ENCODE results near the gene YPEL3.

YPEL3 gene

DNA sequence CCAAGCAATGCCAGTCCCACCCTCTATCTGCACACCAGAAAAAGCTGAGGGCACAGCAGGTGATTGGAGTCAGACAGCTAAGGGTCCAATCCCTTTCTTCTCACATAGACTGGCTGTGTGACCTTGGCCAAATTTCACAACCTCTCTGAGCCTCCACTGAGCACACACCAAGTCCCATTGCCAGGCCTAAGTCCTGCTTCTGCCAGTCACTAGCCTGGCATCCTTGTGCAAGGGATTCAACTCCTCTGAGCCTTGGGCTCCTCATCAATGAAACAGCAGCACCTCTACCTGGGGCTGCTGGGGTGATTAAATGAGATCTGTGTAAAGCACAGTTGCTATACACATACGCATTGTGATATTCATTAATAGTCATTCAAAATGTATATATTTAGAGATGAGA lies 49.4 kb downstream of the YPEL3 start:
- H3K4me1 ChIP-seq (ENCODE audit: insufficient read depth, low read length, severe bottlenecking): no peaks in the 10 kb centered on the region
- H3K4me3 ChIP-seq (ENCODE audit: low read depth, low read length, poor library complexity, severe bottlenecking): no peak overlapping the region
- no peaks in the 10 kb centered on the region for H3K9me3 ChIP-seq (ENCODE audit: low read length)
- no peaks in the 10 kb centered on the region for H3K79me2 ChIP-seq (ENCODE audit: insufficient read depth, low read length)
- H3K27ac ChIP-seq (ENCODE audit: low read depth, low read length, poor library complexity, severe bottlenecking): no peak overlapping the region
- no peaks in the 10 kb centered on the region for H3F3A ChIP-seq (ENCODE audit: insufficient read depth, low read length)
- H3K27me3 ChIP-seq (ENCODE audit: insufficient read depth, low read length): no peaks in the 10 kb centered on the region; the same call in 1 of the 2 replicates
- TF ChIP-seq EZH2 (IDR thresholded peaks at IDR 0.05; ENCODE audit: borderline replicate concordance, low read length): no peak
- no peaks in the 10 kb centered on the region for H3K36me3 ChIP-seq (ENCODE audit: insufficient read depth, low read length)
- H4K20me1 ChIP-seq (ENCODE audit: insufficient read depth, low read length): no peaks in the 10 kb centered on the region
- H3K9me2 ChIP-seq (ENCODE audit: low read depth, low read length): no peaks in the 10 kb centered on the region
- no peak overlapping the region for H3K4me2 ChIP-seq (ENCODE audit: low read length)
- no peak overlapping the region for H3K9ac ChIP-seq (ENCODE audit: low read length)
- no peak overlapping the region for H2AFZ ChIP-seq (ENCODE audit: low read length)

DNA sequence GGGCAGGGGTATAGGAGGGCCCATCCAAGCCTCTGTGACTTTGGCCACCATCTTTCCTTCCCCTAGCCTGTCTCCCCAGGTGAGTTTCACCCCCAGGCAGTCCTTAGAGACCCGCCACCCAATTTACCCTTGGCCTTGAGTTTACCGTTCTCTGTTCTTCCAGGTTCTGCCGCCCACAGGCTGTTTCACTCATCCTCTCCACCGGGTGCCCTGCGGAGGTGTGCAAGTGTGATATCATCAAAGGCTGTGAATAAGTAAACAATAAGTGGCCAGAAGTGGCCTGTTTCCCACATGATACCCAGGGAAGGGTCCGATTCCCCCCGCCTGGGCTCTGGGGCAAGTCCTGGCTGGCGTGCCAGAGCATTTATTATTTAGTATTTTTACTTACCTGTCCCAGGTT lies 49.8 kb downstream of the YPEL3 start:
- no peaks in the 10 kb centered on the region for H3K36me3 ChIP-seq (ENCODE audit: insufficient read depth, low read length)
- no peaks in the 10 kb centered on the region for H3F3A ChIP-seq (ENCODE audit: insufficient read depth, low read length)
- H3K9me3 ChIP-seq (ENCODE audit: low read length): no peaks in the 10 kb centered on the region
- H3K4me1 ChIP-seq (ENCODE audit: insufficient read depth, low read length, severe bottlenecking): no peaks in the 10 kb centered on the region
- no peak for TF ChIP-seq EZH2 (IDR thresholded peaks at IDR 0.05; ENCODE audit: borderline replicate concordance, low read length)
- no peak overlapping the region for H2AFZ ChIP-seq (ENCODE audit: low read length)
- no peaks in the 10 kb centered on the region for H4K20me1 ChIP-seq (ENCODE audit: insufficient read depth, low read length)
- no peaks in the 10 kb centered on the region for H3K9me2 ChIP-seq (ENCODE audit: low read depth, low read length)
- no peak overlapping the region for H3K9ac ChIP-seq (ENCODE audit: low read length)
- no peak overlapping the region for H3K27ac ChIP-seq (ENCODE audit: low read depth, low read length, poor library complexity, severe bottlenecking)
- H3K79me2 ChIP-seq (ENCODE audit: insufficient read depth, low read length): no peaks in the 10 kb centered on the region
- H3K27me3 ChIP-seq (ENCODE audit: insufficient read depth, low read length): no peaks in the 10 kb centered on the region; the same call in 1 of the 2 replicates
- no peak overlapping the region for H3K4me3 ChIP-seq (ENCODE audit: low read depth, low read length, poor library complexity, severe bottlenecking)
- H3K4me2 ChIP-seq (ENCODE audit: low read length): no peak overlapping the region
